Measurements from ENCODE around the gene HNRNPH1. TPM values are rescaled to one million over a fixed set of nuclear protein-coding genes. Genes with fewer than 3 reads are reported as not detected.
A peak's percentile ranks its signal among the peaks of the same experiment; 100 is the strongest.

Gene HNRNPH1
- total RNA-seq, 1 donor from 2014 or later = 470 TPM

GRCh38 chr5:179623906-179624741 lies 653 bp upstream of the HNRNPH1 start:
- Histone ChIP-seq H3K4me3 (peak overlapping the region; percentile 100), H3K27me3 (no peaks in the 10 kb centered on the region), H3K4me1 (peaks cover 35% of the 10 kb centered on the region), H3K27ac (peak overlapping the region; percentile 100), H3K9me3 (no peaks in the 10 kb centered on the region), H3K36me3 (peaks cover 34% of the 10 kb centered on the region)
- DNase-seq (no peak), ATAC-seq (peak; percentile 31)
- intact Hi-C loops (cut with DNase I) = no loop called here
- no peak for TF ChIP-seq CTCF (IDR thresholded peaks at IDR 0.05)

GRCh38 chr5:179621551-179622214 lies 1.8 kb downstream of the HNRNPH1 start:
- no peak for ATAC-seq
- Histone ChIP-seq H3K4me3 (peak overlapping the region; percentile 100), H3K9me3 (no peaks in the 10 kb centered on the region), H3K27ac (peak overlapping the region; percentile 100), H3K4me1 (peaks cover 54% of the 10 kb centered on the region), H3K36me3 (peaks cover 59% of the 10 kb centered on the region), H3K27me3 (no peaks in the 10 kb centered on the region)
- no peak for TF ChIP-seq CTCF (IDR thresholded peaks at IDR 0.05)
- DNase-seq = peak; percentile 34
- intact Hi-C loops (cut with DNase I) = no loop called here

- Histone ChIP-seq H3K4me3 (peak overlapping the region; percentile 100), H3K27ac (no peak overlapping the region), H3K4me1 (peaks cover 62% of the 10 kb centered on the region), H3K27me3 (no peaks in the 10 kb centered on the region), H3K36me3 (peaks cover 67% of the 10 kb centered on the region), H3K9me3 (no peaks in the 10 kb centered on the region)
- intact Hi-C loops (cut with DNase I) = no loop called here
- no peak for TF ChIP-seq CTCF (IDR thresholded peaks at IDR 0.05)
- DNase-seq (no peak), ATAC-seq (no peak)
Observed at GRCh38 chr5:179620703-179621350, 2.6 kb downstream of the HNRNPH1 start.

DNA sequence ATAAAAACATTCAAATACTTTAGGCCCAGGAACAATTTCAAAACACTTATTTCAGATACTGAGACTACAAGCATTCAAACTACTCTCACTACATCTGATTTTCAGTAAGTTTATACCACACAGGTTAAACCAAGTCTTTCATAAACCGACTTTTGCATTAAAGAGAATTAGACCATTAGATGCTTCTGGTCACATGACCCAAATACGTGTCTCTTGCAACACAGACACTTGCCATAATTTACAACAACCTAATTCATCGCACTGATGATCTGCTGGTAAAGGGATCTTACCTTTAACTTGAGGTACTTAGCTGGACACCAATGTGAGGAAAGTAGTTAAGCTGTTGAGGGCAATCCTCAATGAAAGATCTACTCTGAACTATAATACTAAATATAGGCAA lies 3.2 kb downstream of the HNRNPH1 start:
- peaks cover 66% of the 10 kb centered on the region for H3K4me1 ChIP-seq
- peaks cover 72% of the 10 kb centered on the region for H3K36me3 ChIP-seq
- ATAC-seq (no peak), DNase-seq (no peak)
- no peaks in the 10 kb centered on the region for H3K9me3 ChIP-seq
- TF ChIP-seq CTCF (IDR thresholded peaks at IDR 0.05) = no peak
- H3K27me3 ChIP-seq = no peaks in the 10 kb centered on the region
- intact Hi-C loops (cut with DNase I) = no loop called here
- H3K4me3 ChIP-seq = peak overlapping the region; percentile 100
- no peak overlapping the region for H3K27ac ChIP-seq

DNA sequence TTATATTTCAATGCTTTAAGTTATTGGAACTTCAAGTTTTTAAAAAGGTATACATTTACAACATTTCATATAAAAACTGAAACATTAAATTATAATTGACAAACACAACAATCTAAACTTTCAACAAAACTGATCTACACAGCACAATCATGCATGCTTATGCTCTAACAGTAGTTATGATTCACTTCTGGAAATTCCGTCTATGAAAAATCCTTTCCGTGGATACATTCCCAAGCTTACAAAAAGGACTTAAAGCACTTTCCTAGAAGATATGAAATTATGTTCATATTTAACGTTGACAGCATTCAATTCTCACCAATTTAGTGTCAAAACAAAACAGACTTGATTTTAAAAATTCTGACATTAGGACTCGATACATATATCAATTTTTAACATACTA lies 3.7 kb downstream of the HNRNPH1 start:
- DNase-seq = no peak
- Histone ChIP-seq H3K4me1 (peaks cover 70% of the 10 kb centered on the region), H3K36me3 (peaks cover 78% of the 10 kb centered on the region)

More for the DNA sequence above, 3.7 kb downstream of the HNRNPH1 start:
- TF ChIP-seq CTCF (IDR thresholded peaks at IDR 0.05) = no peak
- no peaks in the 10 kb centered on the region for H3K9me3 ChIP-seq
- intact Hi-C loops (cut with DNase I) = no loop called here
- H3K27me3 ChIP-seq = no peaks in the 10 kb centered on the region
- no peak for ATAC-seq
- H3K27ac ChIP-seq = no peak overlapping the region
- H3K4me3 ChIP-seq = peak overlapping the region; percentile 100

All from upper lobe of right lung (tissue), 1 donor.